Activated B cell treated with CpG ODN at 0.5 μM for 24 hours (primary cell): ENCODE data around the gene CSNK1G1. TPM values are rescaled to one million over a fixed set of nuclear protein-coding genes. Genes with fewer than 3 reads are reported as not detected.

ENCODE experiments used
- ATAC-seq: fragments of 200-7000 bp; cut with Tn5 transposase; one replicate; pipeline ENCODE4 v1.10.0; 2021; ENCODE audit warnings: low read depth, mild to moderate bottlenecking, moderate library complexity
- CTCF ChIA-PET: fragments of 350-600 bp; sonication (Branson Sonifier 250); formaldehyde crosslinking; loops from one replicate; lab custom pipeline; 2021; ENCODE audit warnings: antibody characterized with exemption; lab: Charles Lee
- POLR2A ChIA-PET: fragments of 350-600 bp; sonication (Branson Sonifier 250); formaldehyde crosslinking; loops from one replicate; lab custom pipeline; 2021; ENCODE audit warnings: antibody characterized with exemption; lab: Charles Lee
- DNase-seq: peaks from one replicate; pipeline ENCODE4 v3.0.0; 2022
- H3K27ac Mint-ChIP-seq: one replicate; pipeline ENCODE4 v1.8.0; 2020; ENCODE audit warnings: mixed read lengths
- H3K27me3 Mint-ChIP-seq: one replicate; pipeline ENCODE4 v1.8.0; 2021; ENCODE audit warnings: mixed read lengths
- H3K36me3 Mint-ChIP-seq: one replicate; pipeline ENCODE4 v1.8.0; 2021; ENCODE audit warnings: low read depth, mixed read lengths
- H3K4me1 Mint-ChIP-seq: one replicate; pipeline ENCODE4 v1.8.0; 2021; ENCODE audit warnings: mixed read lengths
- H3K4me3 Mint-ChIP-seq: one replicate; pipeline ENCODE4 v1.8.0; 2020; ENCODE audit warnings: mild to moderate bottlenecking, mixed read lengths
- H3K9me3 Mint-ChIP-seq: one replicate; pipeline ENCODE4 v1.8.0; 2020; ENCODE audit warnings: mixed read lengths
- intact Hi-C: fragments of 100-400 bp; cut with micrococcal nuclease; formaldehyde crosslinking; loops from one replicate; pipeline ENCODE4 v1.15.1; 2024
- total RNA-seq: library from RNA; stranded (reverse); gene quantifications from 2 replicates; pipeline ENCODE4 v1.2.3, GENCODE V29; 2022
- TF ChIP-seq, protein P1 (sequence below): fragments of 200-600 bp; IDR thresholded peaks from one replicate; pipeline ENCODE4 v1.8.0; 2022; ENCODE audit warnings: antibody characterized with exemption, mild to moderate bottlenecking

The CSNK1G1 gene
- total RNA-seq, 1 donor from 2014 or later: 26.6 TPM

DNA sequence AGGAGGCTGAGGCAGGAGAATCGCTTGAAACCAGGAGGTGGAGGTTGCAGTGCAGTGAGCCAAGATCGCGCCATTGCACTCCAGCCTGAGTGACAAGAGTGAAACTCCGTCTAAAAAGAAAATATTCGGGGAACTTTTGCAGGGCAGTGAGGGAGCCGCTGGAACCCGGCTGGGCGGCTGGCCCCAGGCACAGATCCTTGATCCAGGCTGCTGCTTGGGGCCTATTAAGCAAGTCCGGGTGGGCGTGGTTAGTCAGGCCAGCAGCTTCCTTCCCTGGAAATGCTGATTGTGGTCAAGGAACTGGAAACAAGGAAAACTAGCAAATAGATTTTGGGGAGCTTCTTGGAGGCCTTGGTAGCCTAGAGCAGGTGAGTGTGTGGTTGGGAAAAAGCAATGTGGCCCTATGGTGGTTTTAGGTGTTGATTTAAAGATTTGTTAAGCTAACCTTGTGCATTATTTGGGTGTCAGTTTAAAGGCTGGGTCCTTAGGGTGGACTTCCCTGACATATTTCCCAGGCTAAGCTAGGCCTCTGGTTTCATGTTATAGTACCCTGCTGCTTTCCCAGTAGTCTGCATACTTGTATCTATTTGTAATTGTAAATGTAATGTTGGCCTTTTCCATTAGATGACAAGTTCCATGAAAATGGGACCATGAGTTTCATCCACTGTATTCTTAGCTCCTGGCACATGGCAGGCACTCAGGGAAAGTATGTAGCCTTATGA is 222.2 kb downstream of the CSNK1G1 start:
- POLR2A ChIA-PET: interaction anchor here (1.2 to 1.5 kb wide), 2 partner anchors 11 to 19 kb away, joined by 4 to 5 read pairs; no protein-coding TSS in a partner anchor

GRCh38 chr15:64132217-64132616 is 223.8 kb downstream of the CSNK1G1 start:
- Mint-ChIP-seq H3K4me3 (no peak overlapping the region), H3K27ac (no peak overlapping the region), H3K36me3 (peaks cover 92% of the 10 kb centered on the region), H3K9me3 (no peaks in the 10 kb centered on the region), H3K27me3 (no peaks in the 10 kb centered on the region), H3K4me1 (peaks cover 9% of the 10 kb centered on the region)
- ChIA-PET POLR2A (no interaction called here), CTCF (no interaction called here)
- ATAC-seq (no peak), DNase-seq (no peak)
- intact Hi-C loops: no loop called here
- TF ChIP-seq, protein P1, sequence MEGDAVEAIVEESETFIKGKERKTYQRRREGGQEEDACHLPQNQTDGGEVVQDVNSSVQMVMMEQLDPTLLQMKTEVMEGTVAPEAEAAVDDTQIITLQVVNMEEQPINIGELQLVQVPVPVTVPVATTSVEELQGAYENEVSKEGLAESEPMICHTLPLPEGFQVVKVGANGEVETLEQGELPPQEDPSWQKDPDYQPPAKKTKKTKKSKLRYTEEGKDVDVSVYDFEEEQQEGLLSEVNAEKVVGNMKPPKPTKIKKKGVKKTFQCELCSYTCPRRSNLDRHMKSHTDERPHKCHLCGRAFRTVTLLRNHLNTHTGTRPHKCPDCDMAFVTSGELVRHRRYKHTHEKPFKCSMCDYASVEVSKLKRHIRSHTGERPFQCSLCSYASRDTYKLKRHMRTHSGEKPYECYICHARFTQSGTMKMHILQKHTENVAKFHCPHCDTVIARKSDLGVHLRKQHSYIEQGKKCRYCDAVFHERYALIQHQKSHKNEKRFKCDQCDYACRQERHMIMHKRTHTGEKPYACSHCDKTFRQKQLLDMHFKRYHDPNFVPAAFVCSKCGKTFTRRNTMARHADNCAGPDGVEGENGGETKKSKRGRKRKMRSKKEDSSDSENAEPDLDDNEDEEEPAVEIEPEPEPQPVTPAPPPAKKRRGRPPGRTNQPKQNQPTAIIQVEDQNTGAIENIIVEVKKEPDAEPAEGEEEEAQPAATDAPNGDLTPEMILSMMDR: no peak

More for the DNA sequence above, 222.2 kb downstream of the CSNK1G1 start:
- ATAC-seq: no peak
- no peak for DNase-seq
- Mint-ChIP-seq H3K27me3 (no peaks in the 10 kb centered on the region), H3K4me1 (peaks cover 17% of the 10 kb centered on the region), H3K27ac (no peak overlapping the region), H3K36me3 (peaks cover 91% of the 10 kb centered on the region), H3K9me3 (no peaks in the 10 kb centered on the region), H3K4me3 (no peak overlapping the region)
- intact Hi-C loops: no loop called here
- TF ChIP-seq, protein P1: no peak
- CTCF ChIA-PET: interaction anchor here (1.7 kb wide), 1 partner anchor 19 kb away, joined by 4 read pairs; no protein-coding TSS in a partner anchor

DNA sequence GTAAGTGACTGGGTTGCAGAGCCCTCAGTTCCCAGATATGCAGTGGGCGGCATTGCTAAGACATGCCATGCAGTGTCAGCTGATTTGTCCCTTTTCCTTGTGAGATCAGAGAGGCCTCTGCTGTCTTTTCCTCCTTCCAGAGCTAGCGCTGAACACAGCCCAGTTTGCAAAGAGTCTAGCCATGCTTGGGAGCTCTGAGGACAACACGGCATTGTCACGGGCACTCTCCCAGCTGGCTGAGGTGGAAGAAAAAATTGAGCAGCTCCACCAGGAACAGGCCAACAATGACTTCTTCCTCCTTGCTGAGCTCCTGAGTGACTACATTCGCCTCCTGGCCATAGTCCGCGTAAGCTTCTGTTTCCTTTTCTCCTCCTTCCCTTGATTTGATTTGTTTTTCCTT is 224.4 kb downstream of the CSNK1G1 start:
- Mint-ChIP-seq H3K4me3 (no peak overlapping the region), H3K36me3 (peaks cover 91% of the 10 kb centered on the region), H3K27me3 (no peaks in the 10 kb centered on the region), H3K27ac (no peak overlapping the region), H3K4me1 (peaks cover 2% of the 10 kb centered on the region), H3K9me3 (no peaks in the 10 kb centered on the region)
- TF ChIP-seq, protein P1: no peak
- ChIA-PET CTCF (interaction anchor here (1.3 kb wide), 1 partner anchor 22 kb away, joined by 4 read pairs; no protein-coding TSS in a partner anchor), POLR2A (interaction anchor here (0.8 to 1.0 kb wide), 2 partner anchors 21 to 36 kb away, joined by 3 read pairs; partner anchors contain the start of gene SNX1)
- ATAC-seq (no peak), DNase-seq (no peak)
- intact Hi-C loops: no loop called here

GRCh38 chr15:64130159-64130558 is 225.8 kb downstream of the CSNK1G1 start:
- POLR2A ChIA-PET: interaction anchor here (0.6 to 1.3 kb wide), 2 partner anchors 21 to 33 kb away, joined by 4 to 6 read pairs; partner anchors contain the start of gene SNX22

More at GRCh38 chr15:64130159-64130558, 225.8 kb downstream of the CSNK1G1 start:
- H3K4me1 Mint-ChIP-seq: no peaks in the 10 kb centered on the region
- no peak for ATAC-seq
- peaks cover 89% of the 10 kb centered on the region for H3K36me3 Mint-ChIP-seq
- no peaks in the 10 kb centered on the region for H3K9me3 Mint-ChIP-seq
- no peak for DNase-seq
- CTCF ChIA-PET: no interaction called here
- TF ChIP-seq, protein P1: no peak
- H3K27me3 Mint-ChIP-seq: no peaks in the 10 kb centered on the region
- intact Hi-C loops: no loop called here
- H3K27ac Mint-ChIP-seq: no peak overlapping the region
- no peak overlapping the region for H3K4me3 Mint-ChIP-seq
